OCI-LY7 (cell line): ENCODE data around the gene GALNT15.

Experiments used
- EZH2phosphoT487 ChIP-seq: fragments of 200-600 bp; sonication (generic); IDR thresholded peaks from 2 replicates; pipeline ENCODE4 v1.6.1; 2018; ENCODE audit warnings: low read depth, borderline replicate concordance, mild to moderate bottlenecking, mixed run types, antibody characterized with exemption, low read length, moderate library complexity, mixed read lengths
- TF ChIP-seq, protein P1 (sequence below): fragments of 200-600 bp; sonication (generic); conservative IDR thresholded peaks from 2 replicates; pipeline ENCODE4 v1.5.1; 2014; ENCODE audit warnings: mild to moderate bottlenecking, antibody characterized with exemption, low read length, moderate library complexity, mixed read lengths

DNA sequence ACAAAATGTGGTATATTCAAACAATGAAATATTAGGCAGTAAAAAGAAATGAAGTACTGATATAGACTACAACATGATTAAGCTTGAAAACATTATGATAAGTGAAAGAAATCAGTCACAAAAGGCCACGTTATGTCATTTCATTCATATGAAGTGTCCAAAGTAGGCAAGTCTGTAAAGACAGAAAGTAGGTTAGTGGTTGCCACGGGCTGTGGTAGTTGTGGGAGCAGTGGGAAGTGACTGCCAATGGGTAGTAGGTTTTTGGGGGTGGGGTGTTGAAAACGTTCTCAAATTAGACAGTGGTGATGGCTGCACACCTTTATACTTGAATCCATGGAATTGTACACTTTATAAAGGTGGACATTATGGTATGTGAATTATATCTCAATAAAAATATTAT lies 12.1 kb downstream of the GALNT15 start:
- TF ChIP-seq, protein P1, sequence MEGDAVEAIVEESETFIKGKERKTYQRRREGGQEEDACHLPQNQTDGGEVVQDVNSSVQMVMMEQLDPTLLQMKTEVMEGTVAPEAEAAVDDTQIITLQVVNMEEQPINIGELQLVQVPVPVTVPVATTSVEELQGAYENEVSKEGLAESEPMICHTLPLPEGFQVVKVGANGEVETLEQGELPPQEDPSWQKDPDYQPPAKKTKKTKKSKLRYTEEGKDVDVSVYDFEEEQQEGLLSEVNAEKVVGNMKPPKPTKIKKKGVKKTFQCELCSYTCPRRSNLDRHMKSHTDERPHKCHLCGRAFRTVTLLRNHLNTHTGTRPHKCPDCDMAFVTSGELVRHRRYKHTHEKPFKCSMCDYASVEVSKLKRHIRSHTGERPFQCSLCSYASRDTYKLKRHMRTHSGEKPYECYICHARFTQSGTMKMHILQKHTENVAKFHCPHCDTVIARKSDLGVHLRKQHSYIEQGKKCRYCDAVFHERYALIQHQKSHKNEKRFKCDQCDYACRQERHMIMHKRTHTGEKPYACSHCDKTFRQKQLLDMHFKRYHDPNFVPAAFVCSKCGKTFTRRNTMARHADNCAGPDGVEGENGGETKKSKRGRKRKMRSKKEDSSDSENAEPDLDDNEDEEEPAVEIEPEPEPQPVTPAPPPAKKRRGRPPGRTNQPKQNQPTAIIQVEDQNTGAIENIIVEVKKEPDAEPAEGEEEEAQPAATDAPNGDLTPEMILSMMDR = no peak
- no peak for TF ChIP-seq EZH2phosphoT487
